Mucosa of gallbladder (tissue), 1 donor: Measurements from ENCODE around the gene CSGALNACT2. TPM values are rescaled to one million over a fixed set of nuclear protein-coding genes. Genes with fewer than 3 reads are reported as not detected.

Experiments used
- DNase-seq: peaks from one replicate; pipeline ENCODE4 v3.0.0-alpha.2; 2020; ENCODE audit warnings: low spot score
- total RNA-seq: library from RNA; stranded (reverse); gene quantifications from one replicate; pipeline ENCODE4 v1.2.1, GENCODE V29; 2021
- donor health status: DM: no; HTN: no; CAD: no.

CSGALNACT2 gene
- total RNA-seq, 1 donor from 2014 or later, result 18.0 TPM

GRCh38 chr10:43226851-43227845 is 88.9 kb downstream of the CSGALNACT2 start:
- no peak for DNase-seq

DNA sequence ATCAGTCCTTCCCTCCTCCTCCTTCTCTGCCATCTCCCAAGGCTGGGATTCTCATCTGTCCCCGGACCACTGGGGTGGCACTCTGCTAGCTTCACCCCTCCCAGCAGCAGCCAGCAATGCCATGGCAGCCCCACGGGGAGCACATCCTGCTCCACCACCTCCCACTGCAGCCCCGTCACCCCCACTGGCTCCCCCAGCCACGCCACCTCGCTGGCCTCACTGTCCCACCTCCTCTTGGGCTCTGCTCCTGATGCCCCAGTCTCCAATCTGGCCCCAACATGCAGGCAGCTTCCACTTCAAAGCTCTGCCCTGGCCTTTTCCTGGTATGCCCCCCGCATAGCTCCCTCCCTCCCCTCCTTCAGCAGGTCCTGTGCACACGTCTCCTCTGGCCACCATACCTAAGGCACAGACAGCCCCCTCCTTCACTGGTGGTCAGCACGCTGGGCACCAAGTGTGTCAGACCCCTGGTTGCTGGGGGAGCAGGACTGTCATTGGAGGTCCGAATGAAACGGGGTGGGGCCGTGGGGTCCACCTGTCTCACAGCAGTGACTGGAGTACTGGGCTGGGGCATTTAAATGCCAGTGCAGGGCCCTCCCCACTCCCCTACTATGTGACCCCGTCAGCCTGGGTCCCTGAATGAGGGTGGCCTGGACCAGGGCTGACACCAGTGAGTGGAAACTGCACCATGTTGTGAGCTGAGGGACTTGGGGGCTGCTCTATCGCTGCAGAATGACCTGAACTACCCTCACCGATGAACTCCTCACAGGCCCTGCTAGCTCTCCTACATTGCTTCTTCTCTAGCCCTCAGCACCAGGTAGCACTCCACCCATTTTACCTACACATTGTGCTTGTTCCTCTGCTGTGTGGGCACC is 89.9 kb downstream of the CSGALNACT2 start:
- DNase-seq, result no peak

- DNase-seq, result no peak
Measured at GRCh38 chr10:43228783-43229207, 90.5 kb downstream of the CSGALNACT2 start.

DNA sequence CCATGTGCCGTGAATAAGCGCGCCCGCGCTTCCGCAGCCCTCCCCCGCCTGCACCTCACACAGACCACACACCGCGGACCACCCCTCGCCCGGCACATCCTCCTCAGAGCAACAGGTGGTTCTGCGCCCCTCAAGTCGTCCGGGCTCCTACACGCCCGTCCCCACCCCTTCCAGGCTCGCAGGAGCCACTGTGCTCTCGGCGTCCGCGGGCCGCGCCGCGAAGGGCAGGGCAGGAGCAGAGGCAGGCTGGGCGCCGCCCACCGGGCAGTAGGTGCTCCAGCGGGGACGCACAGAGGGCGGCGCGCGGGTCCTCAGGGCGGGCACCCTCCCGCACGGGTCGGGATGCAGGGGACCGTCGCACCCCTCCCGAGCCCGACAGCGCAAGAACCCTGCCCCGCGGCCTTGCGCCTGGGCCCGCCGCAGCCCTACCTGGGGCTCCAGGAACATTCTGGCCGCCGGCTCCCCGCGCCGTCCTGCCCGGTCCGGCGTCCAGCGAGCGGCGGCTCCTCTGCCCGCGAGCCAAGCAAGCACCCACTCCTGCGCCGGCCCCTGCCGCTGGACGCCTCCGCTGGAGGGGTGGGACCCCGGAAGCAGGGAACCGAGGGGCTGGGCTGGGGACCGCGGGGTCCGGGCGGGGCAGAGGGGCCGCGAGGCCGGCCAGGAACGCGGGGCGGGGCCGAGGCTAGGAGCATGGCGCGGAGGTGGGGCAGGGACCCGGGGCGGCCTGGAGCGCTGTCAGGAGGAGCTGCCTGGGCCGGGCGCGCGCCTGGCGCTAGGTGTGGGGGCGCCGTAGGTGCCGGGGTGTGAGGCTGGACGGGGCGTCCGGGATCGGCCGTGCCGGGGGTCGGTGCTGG is 91.2 kb downstream of the CSGALNACT2 start:
- no peak for DNase-seq

DNA sequence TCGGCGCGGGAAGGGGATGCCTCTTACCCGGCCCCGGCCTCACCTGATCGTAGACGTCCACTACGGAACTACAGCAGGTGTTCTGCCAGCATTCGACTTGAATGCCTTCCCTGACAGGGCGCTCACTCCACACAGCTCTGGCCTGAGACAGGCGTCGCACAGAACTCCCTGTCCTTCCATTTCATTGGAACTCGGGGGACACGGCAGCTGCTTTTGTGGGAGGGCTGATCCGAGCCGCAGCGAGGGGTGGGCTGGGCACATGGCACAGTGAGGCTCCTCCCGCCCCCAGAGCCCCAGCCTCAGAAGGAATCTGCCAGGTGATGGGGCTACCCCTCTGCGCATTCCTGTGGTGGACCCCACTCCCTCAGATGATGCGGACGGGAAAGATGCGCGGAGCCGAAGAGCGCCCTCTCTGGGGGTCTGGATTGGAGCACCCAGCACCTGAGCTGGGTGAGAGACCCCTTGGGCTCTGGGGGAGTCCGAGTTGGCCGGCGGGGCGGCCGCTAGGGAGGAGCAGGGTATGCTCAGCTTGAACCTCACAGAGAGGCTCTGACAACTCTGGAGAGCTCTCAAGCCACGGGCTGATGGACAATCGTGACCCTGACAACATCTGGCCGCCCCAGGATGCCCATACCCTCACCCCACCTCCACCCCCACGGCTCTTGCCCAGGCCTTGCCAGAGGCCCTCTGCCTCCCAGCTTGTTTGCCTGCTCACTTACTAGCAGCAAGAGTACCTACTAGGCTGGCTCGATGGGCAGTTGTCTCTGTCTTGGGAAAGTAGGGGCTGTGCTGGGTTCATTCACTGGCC is 92.1 kb downstream of the CSGALNACT2 start:
- no peak for DNase-seq

GRCh38 chr10:43230909-43231522 is 92.8 kb downstream of the CSGALNACT2 start:
- no peak for DNase-seq

DNA sequence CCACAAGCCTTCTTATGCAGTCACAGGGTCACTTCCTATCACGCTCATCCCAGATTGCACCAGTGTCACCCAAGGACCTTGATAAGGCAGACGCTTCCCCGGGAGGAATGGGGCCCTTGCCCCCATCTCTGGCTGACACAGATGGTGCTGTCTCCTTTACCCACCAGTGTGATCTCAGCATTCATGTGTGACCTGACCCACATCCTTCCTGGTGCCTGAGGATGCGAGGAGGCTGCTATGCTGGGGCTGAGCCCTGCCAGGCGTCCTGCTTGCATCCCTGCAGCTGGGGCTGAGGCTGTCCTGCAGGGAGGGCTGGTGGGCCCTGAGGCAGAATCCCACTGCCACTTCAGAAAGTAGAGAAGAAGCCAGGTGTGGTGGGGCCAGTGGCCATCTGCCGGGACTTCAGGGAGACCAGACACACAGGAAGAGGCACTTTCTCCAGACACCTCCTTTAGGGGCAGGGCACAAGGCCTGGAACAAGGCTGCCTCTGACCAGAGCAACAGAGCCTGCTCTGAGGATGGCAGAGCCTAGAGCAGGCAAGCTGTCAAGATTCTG is 93.4 kb downstream of the CSGALNACT2 start:
- DNase-seq, result no peak

DNA sequence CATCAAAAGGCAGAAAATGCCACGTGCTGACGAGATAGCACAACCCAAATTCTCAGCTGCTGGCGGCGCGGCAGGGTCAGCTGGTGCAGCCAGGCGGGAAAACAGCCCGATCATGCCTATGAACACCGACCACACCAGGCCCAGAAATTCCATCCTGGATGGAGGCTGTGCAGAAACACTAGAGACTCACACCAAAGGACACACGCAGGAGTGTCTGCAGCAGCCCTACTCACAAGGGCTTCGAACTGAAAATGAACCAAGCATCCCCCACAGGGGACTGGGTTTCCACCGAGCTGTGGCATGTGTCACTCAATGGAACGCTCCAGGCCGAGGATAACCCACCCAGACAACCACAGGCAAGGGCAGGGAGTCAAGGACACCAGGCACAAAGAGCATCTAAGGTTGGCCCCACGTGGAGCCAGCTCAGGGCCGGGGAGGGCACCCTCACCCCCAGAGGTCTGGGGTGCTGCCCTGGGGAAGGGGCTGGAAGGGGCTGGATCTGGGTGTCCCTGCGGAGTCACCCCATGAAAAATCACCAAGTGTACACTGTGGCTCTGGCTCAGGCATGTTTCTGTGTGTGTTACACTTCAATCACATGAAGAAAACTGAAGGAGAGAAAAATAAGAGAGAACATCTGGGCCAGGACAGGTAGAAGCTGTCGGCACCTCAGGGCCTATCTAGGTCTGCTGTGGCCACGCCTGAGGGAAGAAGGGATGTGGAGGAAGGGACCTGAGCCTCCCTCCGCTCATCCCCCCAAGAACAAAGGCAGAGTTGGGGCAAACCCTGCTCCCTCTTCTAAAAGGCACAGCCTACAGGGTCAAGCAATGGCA is 95.6 kb downstream of the CSGALNACT2 start:
- DNase-seq, result no peak

- no peak for DNase-seq
Measured at GRCh38 chr10:43234471-43235041, 96.3 kb downstream of the CSGALNACT2 start.

Other genes with a start within 250 kb of the CSGALNACT2 start
- 1.6 TPM for gene RET, start 61.4 kb upstream of the CSGALNACT2 start, total RNA-seq
- 4.4 TPM for gene RASGEF1A, start 128.6 kb downstream of the CSGALNACT2 start, total RNA-seq
- 1.6 TPM for gene FXYD4, start 233.2 kb downstream of the CSGALNACT2 start, total RNA-seq